ENCODE data around the gene ARRB2.
"Not testable (repeated sequence)": the region's sequence is repeated elsewhere in the genome, so short reads cannot be mapped to it uniquely, and the experiment has no call there.

Gene ARRB2

DNA sequence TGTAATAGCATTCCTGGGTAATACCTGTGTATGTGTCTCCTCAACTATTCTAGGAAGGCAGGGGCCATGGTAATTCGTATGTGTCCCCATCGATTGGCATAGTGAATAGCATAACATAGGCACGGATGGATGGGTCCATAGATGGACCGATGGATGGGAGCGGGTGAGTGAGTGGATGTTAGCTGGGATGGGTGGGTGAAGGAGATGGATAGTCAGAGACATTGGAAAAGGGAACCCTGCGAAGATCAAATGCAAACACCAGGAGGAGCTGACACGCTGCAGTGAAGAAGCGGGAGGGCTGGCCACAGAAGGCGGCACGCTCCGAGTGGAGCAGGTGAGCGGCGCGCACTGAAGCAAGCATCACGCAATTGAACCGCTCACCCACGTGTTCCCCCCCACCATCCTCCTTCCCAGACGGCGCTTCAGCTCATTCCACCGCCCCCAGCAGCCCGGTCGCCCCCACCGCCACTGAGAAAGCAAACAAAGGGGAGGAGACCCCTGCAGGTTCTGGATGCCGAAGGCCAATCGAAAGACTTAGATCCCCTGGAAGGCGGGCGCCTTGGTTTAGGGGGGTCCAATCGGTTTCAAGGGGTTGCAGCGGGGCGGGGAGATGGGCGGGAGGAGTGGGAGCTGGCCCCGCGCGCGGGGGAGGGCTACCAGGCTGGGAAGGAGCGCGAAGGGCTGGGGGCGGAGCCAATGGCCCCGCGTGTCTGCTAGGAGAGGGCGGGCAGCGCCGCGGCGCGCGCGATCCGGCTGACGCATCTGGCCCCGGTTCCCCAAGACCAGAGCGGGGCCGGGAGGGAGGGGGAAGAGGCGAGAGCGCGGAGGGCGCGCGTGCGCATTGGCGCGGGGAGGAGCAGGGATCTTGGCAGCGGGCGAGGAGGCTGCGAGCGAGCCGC lies at the start of gene ARRB2:
ARRB2 (plus strand) TSS at position 839 of the 899 bp plus-strand sequence. CDS start 90 bp downstream, outside the sequence.
- peak; percentile 99 for DNase-seq (ENCODE audit: low read depth)

DNA sequence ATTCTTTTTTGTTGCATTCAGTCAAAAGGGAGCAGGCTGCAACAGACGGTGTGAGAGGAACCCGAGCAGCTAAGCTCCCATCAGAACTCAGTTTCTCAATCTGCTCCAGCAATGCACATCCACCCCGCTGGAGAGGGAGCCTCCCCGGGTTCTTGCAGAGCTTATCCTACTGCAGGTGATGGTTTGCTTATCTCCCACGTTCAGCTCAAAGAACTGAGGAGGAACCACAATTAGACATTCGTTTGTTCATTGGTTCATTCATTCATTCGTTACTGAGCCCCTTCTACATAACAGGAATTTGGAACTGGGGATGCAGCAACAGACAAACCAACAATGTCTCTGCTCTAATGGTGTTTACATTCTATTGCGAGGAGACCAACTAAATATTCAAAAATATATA lies 46.7 kb upstream of the ARRB2 start:
- no peak for DNase-seq (ENCODE audit: low read depth)

GRCh38 chr17:4664230-4664629 lies 46.2 kb upstream of the ARRB2 start:
- DNase-seq (ENCODE audit: low read depth), result no peak

DNA sequence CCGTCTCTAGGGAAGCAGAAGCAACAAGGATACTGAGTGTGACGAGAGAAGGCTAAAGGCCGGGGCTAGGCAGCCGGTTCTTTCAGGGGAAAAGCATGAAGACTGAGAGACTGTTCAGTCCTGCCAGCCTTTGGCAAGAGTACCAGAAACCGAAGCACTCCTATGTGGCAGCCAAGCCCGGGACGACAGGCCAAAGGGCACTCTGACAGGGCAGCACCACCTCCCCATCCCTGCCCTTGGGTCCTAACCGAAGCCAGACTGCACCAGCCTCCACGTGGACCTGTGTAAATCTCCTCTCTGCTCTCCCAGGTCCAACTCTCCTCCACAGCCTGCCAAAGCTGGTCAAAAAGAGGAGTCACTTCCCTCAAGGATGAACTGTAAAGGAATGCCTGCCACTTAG lies 45.4 kb upstream of the ARRB2 start:
- no peak for DNase-seq (ENCODE audit: low read depth)

GRCh38 chr17:4666296-4666695 lies 44.1 kb upstream of the ARRB2 start:
- no peak for DNase-seq (ENCODE audit: low read depth)

DNA sequence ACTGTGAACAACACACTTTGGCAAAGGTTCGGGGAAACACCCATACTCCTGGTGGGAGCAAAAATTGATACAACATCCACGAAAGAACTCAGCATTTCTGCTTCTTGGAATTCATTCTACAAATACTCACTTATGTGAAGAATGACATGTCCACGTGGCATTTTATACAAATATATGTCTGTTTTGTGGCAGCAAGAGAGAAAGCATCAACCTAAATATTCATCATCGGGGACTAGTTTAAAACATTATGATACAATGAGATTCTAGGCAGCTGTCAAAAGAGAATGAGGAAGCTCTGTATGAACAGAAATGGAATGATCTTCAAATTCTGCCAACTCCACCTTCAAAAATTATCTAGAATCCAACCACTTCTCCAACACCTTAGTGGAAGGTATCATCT lies 43.3 kb upstream of the ARRB2 start:
- no peak for DNase-seq (ENCODE audit: low read depth)

- DNase-seq (ENCODE audit: low read depth), result no peak
These were observed 38.3 kb upstream of the ARRB2 start for GRCh38 chr17:4672055-4672630.

- DNase-seq (ENCODE audit: low read depth), result no peak
These were observed 37.7 kb upstream of the ARRB2 start for GRCh38 chr17:4672751-4673150.

DNA sequence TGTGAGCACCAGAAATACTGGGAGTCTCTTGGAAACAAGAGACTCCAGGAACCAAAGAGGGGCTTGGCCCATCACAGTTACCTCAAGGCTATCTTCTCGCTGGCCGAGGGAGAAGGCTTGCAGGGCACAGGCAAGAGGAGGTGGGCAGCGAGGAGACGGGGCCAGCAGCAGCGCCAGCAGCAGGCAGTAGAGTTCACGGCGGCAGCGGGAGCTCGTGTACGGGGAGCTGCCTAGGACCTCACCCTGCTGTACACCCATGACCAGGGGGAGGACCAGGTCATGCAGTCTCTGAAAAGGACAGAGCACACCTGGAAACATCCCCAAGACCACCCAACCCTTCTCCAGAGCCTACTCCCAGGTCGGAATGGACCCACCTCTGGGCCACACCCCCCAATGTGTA lies 37.3 kb upstream of the ARRB2 start:
- no peak for DNase-seq (ENCODE audit: low read depth)

- no peak for DNase-seq (ENCODE audit: low read depth)
These were observed 36.3 kb upstream of the ARRB2 start for GRCh38 chr17:4673986-4674684.

DNA sequence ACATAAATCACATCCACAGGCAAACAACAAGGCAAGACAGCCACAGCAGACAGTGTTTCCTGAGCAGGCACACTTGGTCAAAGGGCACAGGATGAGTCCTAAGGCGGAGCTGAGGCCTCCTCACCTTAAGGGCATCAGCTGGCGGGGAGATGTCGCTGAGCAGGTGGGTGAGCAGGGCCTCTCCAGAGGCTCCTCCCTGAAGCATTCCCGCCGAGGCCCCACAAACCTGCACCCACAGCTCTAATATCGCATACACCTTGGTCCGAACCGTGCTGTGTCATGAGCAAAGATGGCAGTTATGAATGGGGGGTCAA lies 35.8 kb upstream of the ARRB2 start:
- no peak for DNase-seq (ENCODE audit: low read depth)

- no peak for DNase-seq (ENCODE audit: low read depth)
These were observed 34.6 kb upstream of the ARRB2 start for GRCh38 chr17:4675791-4676190.

- DNase-seq (ENCODE audit: low read depth), result no peak
These were observed 33.6 kb upstream of the ARRB2 start for GRCh38 chr17:4676791-4677190.

GRCh38 chr17:4678448-4679026 lies 31.9 kb upstream of the ARRB2 start:
- DNase-seq (ENCODE audit: low read depth), result peak; percentile 94

DNA sequence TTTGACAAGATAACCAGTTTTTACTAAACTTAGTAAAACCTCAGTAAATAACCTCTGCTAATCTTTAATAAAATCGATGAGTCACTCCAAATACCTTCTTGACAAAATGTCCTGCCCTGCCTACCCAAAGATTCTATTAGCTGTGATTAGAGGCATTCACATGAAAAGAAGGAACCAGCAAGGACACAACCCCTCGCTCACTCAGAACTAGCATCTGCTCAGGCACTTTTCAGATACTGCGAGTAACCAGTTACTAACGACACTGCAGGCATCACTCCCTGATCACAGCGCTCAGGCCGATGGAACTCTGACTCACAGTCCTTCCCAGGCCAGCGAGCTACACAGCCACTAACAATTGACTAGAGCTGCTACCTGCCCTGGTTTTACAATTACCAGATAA lies 30.8 kb upstream of the ARRB2 start:
- peak; percentile 78 for DNase-seq (ENCODE audit: low read depth)

GRCh38 chr17:4683739-4684138 lies 26.7 kb upstream of the ARRB2 start:
- DNase-seq (ENCODE audit: low read depth), result not testable (repeated sequence)

GRCh38 chr17:4689872-4690271 lies 20.6 kb upstream of the ARRB2 start:
- DNase-seq (ENCODE audit: low read depth), result not testable (repeated sequence)

DNA sequence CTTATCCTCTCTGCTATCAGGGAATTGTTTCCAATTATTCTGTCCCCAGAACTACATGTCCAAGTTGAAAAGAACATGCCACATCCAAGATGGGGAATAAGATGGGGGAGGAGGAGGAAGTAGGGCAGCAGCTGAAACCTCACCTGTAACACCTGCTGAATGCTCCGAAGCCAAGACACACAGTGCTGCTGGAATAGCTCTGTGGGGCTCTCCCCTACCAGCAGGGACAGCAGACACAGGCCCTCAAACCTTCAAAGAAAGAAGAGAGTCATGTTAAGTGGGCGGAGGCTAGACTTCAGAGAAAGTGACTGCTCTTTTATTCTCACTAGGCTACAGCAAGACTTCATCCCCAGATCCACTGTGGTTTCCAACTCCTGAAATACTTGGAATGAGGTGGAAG lies 19.7 kb upstream of the ARRB2 start:
- no peak for DNase-seq (ENCODE audit: low read depth)

DNA sequence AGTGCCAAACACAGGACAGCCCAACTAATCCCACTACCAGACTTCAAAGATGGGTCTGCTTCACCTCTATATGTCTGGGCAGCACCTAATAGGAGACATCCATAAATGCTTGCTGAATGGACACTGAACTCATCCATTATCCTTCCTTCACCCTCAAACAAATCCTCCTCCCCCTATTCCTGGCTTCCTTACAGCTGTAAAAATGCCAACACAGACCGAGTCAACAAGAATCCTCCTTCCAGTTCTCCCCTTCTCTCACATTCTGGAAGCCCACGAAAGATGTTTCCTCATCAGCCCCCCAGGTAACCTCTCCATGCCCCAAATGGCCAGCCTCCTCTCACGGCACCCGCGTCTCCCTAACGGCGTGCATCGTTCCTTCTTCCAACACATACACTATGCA lies 18.7 kb upstream of the ARRB2 start:
- DNase-seq (ENCODE audit: low read depth), result peak; percentile 31

GRCh38 chr17:4693416-4693815 lies 17.0 kb upstream of the ARRB2 start:
- no peak for DNase-seq (ENCODE audit: low read depth)

- no peak for DNase-seq (ENCODE audit: low read depth)
These were observed 14.0 kb upstream of the ARRB2 start for GRCh38 chr17:4696437-4696805.

GRCh38 chr17:4699401-4700056 lies 10.9 kb upstream of the ARRB2 start:
- not testable (repeated sequence) for DNase-seq (ENCODE audit: low read depth)
